ENCODE measurements around the gene TRAPPC2B. TPM values are rescaled to one million over a fixed set of nuclear protein-coding genes. Genes with fewer than 3 reads are reported as not detected.
A peak's percentile ranks its signal among the peaks of the same experiment; 100 is the strongest.
"Not testable (repeated sequence)": the region's sequence is repeated elsewhere in the genome, so short reads cannot be mapped to it uniquely, and the experiment has no call there.

The TRAPPC2B gene
- total RNA-seq, 1 donor from 2014 or later = 1.2 TPM

DNA sequence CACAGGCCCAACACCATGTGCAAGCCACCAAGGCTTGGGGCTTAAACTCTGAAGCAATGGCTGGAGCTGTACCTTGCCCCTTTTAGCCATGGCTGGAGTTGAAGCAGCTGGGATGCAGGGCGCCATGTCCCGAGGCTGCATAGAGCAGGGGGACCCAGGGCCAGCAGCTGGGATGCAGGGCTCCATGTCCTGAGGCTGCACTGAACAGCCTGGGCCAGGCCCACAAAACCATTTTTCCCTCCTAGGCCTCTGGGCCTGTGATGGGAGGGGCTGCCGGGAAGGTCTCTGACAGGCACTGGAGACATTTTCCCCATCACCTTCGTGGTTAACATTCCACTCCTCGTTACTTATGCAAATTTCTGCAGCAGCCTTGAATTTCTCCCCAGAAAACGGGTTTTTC is 10.8 kb downstream of the TRAPPC2B start:
- ATAC-seq (no peak), DNase-seq (ENCODE audit: low spot score) (no peak)

- not testable (repeated sequence) for DNase-seq (ENCODE audit: low spot score); ATAC-seq
Measured at GRCh38 chr19:57374647-57375046, 11.3 kb downstream of the TRAPPC2B start.

DNA sequence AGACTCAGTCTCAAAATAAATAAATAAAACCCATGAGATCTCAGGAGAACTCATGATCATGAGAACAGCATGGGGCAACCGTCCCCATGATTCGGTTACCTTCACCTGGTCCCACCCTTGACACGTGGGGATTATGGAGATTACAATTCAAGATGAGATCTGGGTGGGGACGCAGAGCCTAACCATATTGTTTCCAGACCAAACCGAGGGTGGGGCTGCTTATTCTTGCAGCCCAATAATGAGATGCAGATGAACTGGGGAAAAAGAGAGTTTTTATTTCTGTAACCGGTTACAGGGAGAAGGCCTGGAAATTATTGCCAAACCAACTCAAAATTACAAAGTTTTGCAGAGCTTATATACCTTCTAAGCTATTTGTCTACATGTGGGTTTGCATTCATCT is 12.8 kb downstream of the TRAPPC2B start:
- ATAC-seq (no peak), DNase-seq (ENCODE audit: low spot score) (no peak)

GRCh38 chr19:57377498-57378146 is 14.3 kb downstream of the TRAPPC2B start:
- no peak for ATAC-seq
- no peak for DNase-seq (ENCODE audit: low spot score)

GRCh38 chr19:57380923-57381322 is 17.6 kb downstream of the TRAPPC2B start:
- DNase-seq (ENCODE audit: low spot score) (no peak), ATAC-seq (no peak)

DNA sequence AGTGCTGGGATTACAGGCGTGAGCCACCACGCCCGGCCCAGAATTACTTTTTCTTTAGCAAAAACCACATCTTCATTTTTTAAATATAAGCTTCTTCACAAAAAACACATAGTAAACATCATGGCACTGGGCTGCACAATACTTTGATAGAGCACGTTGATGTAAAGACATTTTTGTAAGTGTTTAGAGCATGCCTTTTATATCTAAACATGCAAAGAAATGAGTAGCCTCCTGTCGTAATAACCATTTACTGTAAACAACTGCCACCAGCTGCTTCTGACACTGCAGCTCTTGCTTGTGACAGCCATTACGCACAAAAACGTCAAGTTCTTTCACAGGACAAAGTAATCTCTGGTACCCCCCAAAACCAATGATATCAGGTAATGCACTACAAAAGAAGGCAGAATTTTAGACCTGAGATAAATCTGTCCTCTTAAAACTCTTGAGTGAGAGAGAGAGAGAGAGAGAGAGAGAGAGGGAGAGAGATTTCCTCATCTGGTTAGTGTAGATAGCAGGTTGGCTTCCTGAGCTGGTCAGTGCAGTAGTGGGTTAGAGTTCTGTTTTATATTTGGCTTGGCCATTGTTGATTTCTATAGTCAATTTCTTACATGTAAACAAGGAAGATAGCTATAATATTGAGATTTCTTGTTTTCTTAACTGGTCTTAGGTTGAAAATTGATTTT is 19.6 kb downstream of the TRAPPC2B start:
- no peak for DNase-seq (ENCODE audit: low spot score)
- ATAC-seq = no peak

DNA sequence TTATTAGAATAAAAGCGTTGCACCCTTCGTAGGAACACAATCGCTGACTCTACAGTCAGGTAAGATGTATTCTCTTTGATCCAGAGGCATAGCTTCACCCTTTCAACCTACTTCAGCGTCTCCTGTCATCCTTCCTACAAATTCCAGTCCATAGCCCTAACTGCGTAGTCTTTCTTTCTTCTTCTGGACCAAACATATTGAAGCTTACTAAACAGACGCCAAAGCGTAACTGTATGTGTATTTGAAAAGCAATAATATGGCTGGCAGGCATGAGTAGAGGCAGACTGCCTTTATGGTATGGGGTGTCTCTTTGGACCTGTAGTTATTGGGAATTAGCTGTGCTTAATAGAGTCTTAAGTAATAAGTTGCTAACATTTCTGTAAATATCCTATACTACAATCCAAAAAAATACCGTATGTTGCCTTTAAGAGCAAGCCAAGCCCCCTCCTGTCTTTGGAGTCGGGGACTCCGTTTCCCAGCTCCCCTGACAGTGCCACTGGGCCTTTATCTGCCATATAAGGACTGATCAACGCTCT is 25.9 kb downstream of the TRAPPC2B start:
- ATAC-seq = no peak

DNA sequence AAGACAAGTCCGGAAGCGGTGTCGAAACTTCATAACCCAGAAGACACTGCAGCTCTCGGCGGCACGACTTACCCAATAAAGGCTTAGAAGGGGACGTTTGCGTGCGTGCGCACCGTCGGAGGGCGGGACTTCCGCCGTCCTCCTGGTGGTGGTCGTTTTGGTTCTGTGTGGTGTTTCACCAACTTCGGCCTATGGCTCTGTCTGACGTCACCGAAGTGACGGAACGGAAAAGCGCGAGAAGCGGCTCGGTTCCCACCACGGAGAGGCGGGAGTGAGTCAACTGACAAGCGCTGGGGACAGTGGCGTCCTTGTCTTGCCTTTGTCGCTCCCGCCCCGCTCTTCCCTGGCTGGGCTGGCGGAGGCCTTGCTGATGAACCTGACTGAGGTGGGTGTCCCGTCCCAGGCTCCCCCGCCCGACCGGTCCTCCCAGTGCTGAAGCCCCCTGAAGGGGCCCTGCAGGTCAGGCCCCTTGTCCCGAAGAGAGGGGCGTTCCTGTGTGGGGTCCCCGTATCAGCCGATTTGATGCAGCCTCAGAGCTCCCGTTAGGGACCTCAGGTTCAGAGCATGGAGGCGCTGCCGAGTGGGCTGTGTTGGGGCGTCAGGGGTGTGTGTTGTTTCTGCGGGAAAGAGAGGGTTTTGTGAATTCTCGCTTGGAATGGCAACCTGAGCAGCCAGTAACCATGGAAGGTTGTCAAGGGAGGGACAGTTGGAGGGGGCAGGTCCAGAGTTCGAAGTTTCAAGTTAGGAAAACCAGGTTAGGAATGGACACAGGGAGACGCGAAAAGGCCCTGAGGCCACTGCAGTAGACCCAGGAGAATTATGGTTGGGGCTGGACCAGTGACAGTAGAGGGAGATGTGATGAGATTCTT is 26.6 kb downstream of the TRAPPC2B start, which contains the start of gene ZNF548:
Gene ZNF548 (plus strand): TSS at position 125 of the 869 bp plus-strand sequence. CDS start 246 bp downstream, at position 371.
- DNase-seq (ENCODE audit: low spot score) (peak; percentile 94), ATAC-seq (peak; percentile 98)

More for the DNA sequence above, 25.9 kb downstream of the TRAPPC2B start:
- no peak for DNase-seq (ENCODE audit: low spot score)

- no peak for ATAC-seq
Measured at GRCh38 chr19:57395710-57396109, 32.4 kb downstream of the TRAPPC2B start.

DNA sequence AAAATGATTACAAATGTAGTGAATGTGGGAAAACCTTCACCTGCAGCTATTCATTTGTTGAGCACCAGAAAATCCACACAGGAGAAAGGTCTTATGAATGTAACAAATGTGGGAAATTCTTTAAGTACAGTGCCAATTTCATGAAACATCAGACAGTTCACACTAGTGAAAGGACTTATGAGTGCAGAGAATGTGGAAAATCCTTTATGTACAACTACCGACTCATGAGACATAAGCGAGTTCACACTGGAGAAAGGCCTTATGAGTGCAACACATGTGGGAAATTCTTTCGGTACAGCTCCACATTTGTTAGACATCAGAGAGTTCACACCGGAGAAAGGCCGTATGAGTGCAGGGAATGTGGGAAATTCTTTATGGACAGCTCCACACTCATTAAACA is 35.5 kb downstream of the TRAPPC2B start:
- no peak for ATAC-seq
- DNase-seq (ENCODE audit: low spot score) = no peak

More at GRCh38 chr19:57395710-57396109, 32.4 kb downstream of the TRAPPC2B start:
- DNase-seq (ENCODE audit: low spot score) = no peak

GRCh38 chr19:57403737-57404563 is 40.6 kb downstream of the TRAPPC2B start:
- DNase-seq (ENCODE audit: low spot score) = no peak
- no peak for ATAC-seq

DNA sequence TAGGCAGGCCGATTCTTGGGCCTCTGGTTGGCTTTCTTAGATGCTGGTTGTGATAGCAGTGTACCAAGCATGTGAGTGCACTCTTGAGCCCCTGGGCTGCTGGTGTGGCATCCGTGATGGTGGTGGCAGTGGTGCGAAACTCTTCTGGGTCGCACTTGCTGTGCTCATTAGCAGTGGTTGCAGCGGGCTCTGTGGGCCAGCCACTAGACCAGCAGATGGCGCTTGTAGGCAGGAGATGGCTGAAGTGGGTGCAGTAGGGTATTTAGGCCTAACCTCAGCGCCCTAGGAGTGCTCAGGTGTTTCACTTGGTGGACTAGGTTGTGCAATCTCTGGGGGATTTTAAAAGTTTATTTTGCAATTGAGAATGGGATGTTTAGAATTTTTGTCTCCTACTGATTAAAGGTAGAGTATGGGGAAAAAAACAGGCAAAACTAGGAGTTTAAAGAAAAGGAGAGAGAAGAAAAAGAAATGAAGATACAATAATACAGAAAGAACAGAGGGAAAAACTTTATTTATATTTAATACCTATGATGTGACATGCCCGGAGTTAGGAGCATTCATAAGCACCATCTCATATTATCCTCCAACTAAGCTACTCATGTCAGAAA is 43.3 kb downstream of the TRAPPC2B start:
- peak; percentile 55 for DNase-seq (ENCODE audit: low spot score)

GRCh38 chr19:57410877-57411671 is 47.7 kb downstream of the TRAPPC2B start, which contains the start of gene ZNF17:
Gene ZNF17, plus strand, starts transcription at chr19:57411161. Its CDS starts 2,455 bp downstream, at chr19:57413616.
- peak; percentile 94 for DNase-seq (ENCODE audit: low spot score)
- peak; percentile 100 for ATAC-seq

More for the DNA sequence above, 43.3 kb downstream of the TRAPPC2B start:
- ATAC-seq = peak; percentile 70

Other genes starting within 250 kb of the TRAPPC2B start
- not detected for gene USP29, start 243.6 kb upstream of the TRAPPC2B start, total RNA-seq
- gene ZIM3, start 218.3 kb upstream of the TRAPPC2B start, total RNA-seq = not detected
- gene DUXA, start 196.1 kb upstream of the TRAPPC2B start, total RNA-seq = not detected
- 16.3 TPM for gene ZNF264, start 172.1 kb upstream of the TRAPPC2B start, total RNA-seq
- 0.18 TPM for gene AURKC, start 132.5 kb upstream of the TRAPPC2B start, total RNA-seq
- 4.5 TPM for gene ZNF805, start 122.9 kb upstream of the TRAPPC2B start, total RNA-seq
- 22.1 TPM for gene ZNF460, start 83.1 kb upstream of the TRAPPC2B start, total RNA-seq
- 2.2 TPM for gene ZNF543, start 43.1 kb upstream of the TRAPPC2B start, total RNA-seq
- gene ZNF304, start 12.3 kb upstream of the TRAPPC2B start, total RNA-seq = 2.6 TPM
- gene ZNF547, start within 50 bp of the TRAPPC2B start, total RNA-seq = 0.78 TPM
- gene ZNF548, start 26.3 kb downstream of the TRAPPC2B start, total RNA-seq = 6.4 TPM
- gene ZNF17, start 47.6 kb downstream of the TRAPPC2B start, total RNA-seq = 4.6 TPM
- 3.1 TPM for gene ZNF749, start 71.8 kb downstream of the TRAPPC2B start, total RNA-seq
- 0.43 TPM for gene VN1R1, start 93.6 kb downstream of the TRAPPC2B start, total RNA-seq
- 3.6 TPM for gene ZNF772, start 114.0 kb downstream of the TRAPPC2B start, total RNA-seq
- gene ZNF419, start 124.2 kb downstream of the TRAPPC2B start, total RNA-seq = 3.5 TPM
- 2.3 TPM for gene ZNF773, start 136.4 kb downstream of the TRAPPC2B start, total RNA-seq
- gene ZNF549, start 163.8 kb downstream of the TRAPPC2B start, total RNA-seq = 1.0 TPM
- 2.4 TPM for gene ZNF550, start 196.3 kb downstream of the TRAPPC2B start, total RNA-seq
- 1.4 TPM for gene ZNF416, start 215.4 kb downstream of the TRAPPC2B start, total RNA-seq
- 0.18 TPM for gene ZIK1, start 220.6 kb downstream of the TRAPPC2B start, total RNA-seq
- 0.50 TPM for gene ZNF530, start 236.3 kb downstream of the TRAPPC2B start, total RNA-seq